ENCODE measurements around the gene WDR13. TPM values are rescaled to one million over a fixed set of nuclear protein-coding genes. Genes with fewer than 3 reads are reported as not detected.

Gene WDR13
- total and polyA plus RNA-seq, 8 donors, result 52.0 to 433 (median 179) TPM

GRCh38 chrX:48616576-48616975 is 19.3 kb downstream of the WDR13 start:
- Histone ChIP-seq H3K27ac (no peak overlapping the region), H3K9me3 (no peaks in the 10 kb centered on the region), H3K4me3 (no peak overlapping the region), H3K4me1 (no peaks in the 10 kb centered on the region), H3K36me3 (no peaks in the 10 kb centered on the region), H3K27me3 (no peaks in the 10 kb centered on the region)
- WGBS, 5 donors, result 39 to 46% (median 44%) methylated on average over 4 to 5 of the region's 5 CpGs
- DNase-seq, result no peak
- intact Hi-C loops (cut with DNase I; ENCODE audit: low total_unique reads), result no loop called here
- TF ChIP-seq EP300 (IDR thresholded peaks at IDR 0.05) (no peak), POLR2AphosphoS5 (IDR thresholded peaks at IDR 0.05) (no peak), POLR2A (IDR thresholded peaks at IDR 0.05) (no peak), CTCF (IDR thresholded peaks at IDR 0.05) (no peak)

- intact Hi-C loops (cut with DNase I; ENCODE audit: low total_unique reads), result no loop called here
Measured at GRCh38 chrX:48617542-48618340, 20.4 kb downstream of the WDR13 start.

GRCh38 chrX:48626401-48627298 is 29.4 kb downstream of the WDR13 start:
- Histone ChIP-seq H3K9me3 (no peaks in the 10 kb centered on the region), H3K4me1 (peaks cover 0 to 3% (median under 1%) of the 10 kb centered on the region in 4 donors), H3K27ac (no peak overlapping the region), H3K4me3 (no peak overlapping the region), H3K36me3 (no peaks in the 10 kb centered on the region), H3K27me3 (no peaks in the 10 kb centered on the region)
- intact Hi-C loops (cut with DNase I; ENCODE audit: low total_unique reads), result no loop called here
- no peak for DNase-seq
- WGBS, 5 donors, result 68 to 82% (median 75%) methylated on average over 5 of the region's 5 CpGs
- TF ChIP-seq CTCF (IDR thresholded peaks at IDR 0.05), result no peak
- TF ChIP-seq POLR2A (IDR thresholded peaks at IDR 0.05), result no peak

More at GRCh38 chrX:48617542-48618340, 20.4 kb downstream of the WDR13 start:
- no peak overlapping the region for H3K4me3 ChIP-seq
- H3K9me3 ChIP-seq, result no peaks in the 10 kb centered on the region
- H3K36me3 ChIP-seq, result no peaks in the 10 kb centered on the region
- no peak overlapping the region for H3K27ac ChIP-seq
- WGBS, 5 donors, result 34 to 54% (median 40%) methylated on average over 5 to 8 of the region's 8 CpGs
- H3K4me1 ChIP-seq, result no peaks in the 10 kb centered on the region
- H3K27me3 ChIP-seq, result no peaks in the 10 kb centered on the region
- TF ChIP-seq EP300 (IDR thresholded peaks at IDR 0.05) (no peak), POLR2AphosphoS5 (IDR thresholded peaks at IDR 0.05) (no peak), CTCF (IDR thresholded peaks at IDR 0.05) (no peak), POLR2A (IDR thresholded peaks at IDR 0.05) (no peak)
- DNase-seq, result no peak

DNA sequence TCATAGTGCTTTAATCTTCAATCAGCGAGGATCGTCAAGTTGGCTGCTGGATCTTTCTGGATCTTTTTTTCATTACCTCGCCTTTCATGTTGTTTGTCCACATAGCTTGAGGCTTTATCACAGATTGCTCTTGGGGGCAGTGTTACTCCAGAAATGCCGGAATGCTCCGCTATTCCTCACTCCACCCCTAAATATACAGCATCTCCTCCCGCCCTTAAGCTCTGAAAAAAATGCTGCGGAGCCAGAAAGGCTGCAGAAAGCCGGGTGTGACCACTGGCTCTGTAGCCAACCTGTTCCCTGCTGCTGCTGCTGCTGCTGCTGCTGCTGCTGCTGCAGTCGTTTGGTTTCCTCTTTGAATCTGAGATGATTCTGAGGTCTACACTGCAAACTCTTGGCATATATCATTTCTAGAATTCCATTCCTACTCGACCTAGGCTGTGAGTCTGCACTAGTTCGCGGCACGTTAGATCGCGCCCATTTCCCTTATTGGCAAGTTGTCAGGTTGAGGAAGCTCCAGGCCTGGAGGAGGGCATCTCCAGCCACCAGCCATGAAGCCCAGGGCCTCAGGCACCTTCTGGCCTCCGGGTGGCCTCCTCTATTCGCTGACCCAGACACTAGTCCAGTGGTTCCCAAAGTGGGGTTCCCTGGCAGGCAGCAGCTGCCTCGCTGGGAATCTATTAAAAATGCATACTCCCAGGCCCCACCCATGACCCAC is 34.2 kb downstream of the WDR13 start:
- no peaks in the 10 kb centered on the region for H3K36me3 ChIP-seq
- intact Hi-C loops (cut with DNase I; ENCODE audit: low total_unique reads), result no loop called here
- no peaks in the 10 kb centered on the region for H3K9me3 ChIP-seq
- 1 to 34% (median 10%) methylated on average over 10 to 18 of the region's 18 CpGs for WGBS, 5 donors
- H3K4me3 ChIP-seq, result no peak overlapping the region
- H3K4me1 ChIP-seq, result peaks cover 0 to 6% (median 5%) of the 10 kb centered on the region in 4 donors
- TF ChIP-seq EP300 (IDR thresholded peaks at IDR 0.05) (no peak), POLR2AphosphoS5 (IDR thresholded peaks at IDR 0.05) (peak in 1 of 3 donors; percentile 35), CTCF (IDR thresholded peaks at IDR 0.05) (peak in 3 of 7 experiments; percentile 24 to 50 (median 29)), POLR2A (IDR thresholded peaks at IDR 0.05) (no peak)
- H3K27ac ChIP-seq, result peak overlapping the region in 1 of 5 donors; percentile 7
- no peaks in the 10 kb centered on the region for H3K27me3 ChIP-seq
- peak; percentile 75 to 95 for DNase-seq

Measured in stomach (tissue), 9 donors.